HG02943 (cell line): ENCODE measurements around the gene LHFPL3.
"Not testable (repeated sequence)": the region's sequence is repeated elsewhere in the genome, so short reads cannot be mapped to it uniquely, and the experiment has no call there.

Experiments used
- ATAC-seq: cut with Tn5 transposase; IDR thresholded peaks from one replicate; pipeline ENCODE4 v1.9.1; 2021; ENCODE audit warnings: mild to moderate bottlenecking, low read depth, moderate library complexity; ENCODE audit not compliant: unreplicated experiment

The LHFPL3 gene

DNA sequence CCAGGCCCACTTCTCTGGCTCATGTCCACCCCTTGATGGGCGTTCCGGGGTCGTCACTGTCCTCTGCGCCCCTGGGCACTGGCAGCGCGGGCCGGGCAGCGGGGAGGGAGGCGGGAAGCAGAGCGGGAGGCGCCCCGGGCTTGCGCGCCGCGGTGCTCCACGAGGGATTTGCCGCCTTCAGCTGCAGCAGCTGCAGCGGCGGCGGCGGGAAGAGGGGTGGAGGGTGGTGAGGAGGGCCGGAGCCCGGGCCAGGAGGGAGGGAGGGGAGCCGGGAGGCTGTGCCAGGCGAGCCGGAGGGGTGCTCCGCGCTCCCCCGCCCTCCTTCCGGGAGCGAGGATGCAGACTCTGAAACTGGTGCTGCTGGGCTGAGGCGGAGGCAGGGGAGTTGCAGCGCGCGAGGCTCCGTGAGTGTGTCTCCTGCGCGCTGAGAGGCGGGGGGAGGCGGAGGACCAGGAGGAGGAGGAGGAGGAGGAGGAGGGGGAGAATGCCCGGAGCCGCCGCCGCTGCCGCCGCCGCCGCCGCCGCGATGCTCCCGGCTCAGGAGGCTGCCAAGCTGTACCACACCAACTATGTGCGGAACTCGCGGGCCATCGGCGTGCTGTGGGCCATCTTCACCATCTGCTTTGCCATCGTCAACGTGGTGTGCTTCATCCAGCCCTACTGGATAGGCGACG, at the start of gene LHFPL3:
Gene LHFPL3, plus strand, starts transcription at position 308 of the 674 bp plus-strand sequence.
- ATAC-seq: no peak

DNA sequence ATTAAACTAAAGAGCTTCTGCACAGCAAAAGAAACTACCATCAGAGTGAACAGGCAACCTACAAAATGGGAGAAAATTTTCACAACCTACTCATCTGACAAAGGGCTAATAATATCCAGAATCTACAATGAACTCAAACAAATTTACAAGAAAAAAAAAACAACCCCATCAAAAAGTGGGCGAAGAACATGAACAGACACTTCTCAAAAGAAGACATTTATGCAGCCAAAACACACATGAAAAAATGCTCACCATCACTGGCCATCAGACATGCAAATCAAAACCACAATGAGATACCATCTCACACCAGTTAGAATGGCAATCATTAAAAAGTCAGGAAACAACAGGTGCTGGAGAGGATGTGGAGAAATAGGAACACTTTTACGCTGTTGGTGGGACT, 46.7 kb upstream of the LHFPL3 start:
- ATAC-seq: not testable (repeated sequence)

DNA sequence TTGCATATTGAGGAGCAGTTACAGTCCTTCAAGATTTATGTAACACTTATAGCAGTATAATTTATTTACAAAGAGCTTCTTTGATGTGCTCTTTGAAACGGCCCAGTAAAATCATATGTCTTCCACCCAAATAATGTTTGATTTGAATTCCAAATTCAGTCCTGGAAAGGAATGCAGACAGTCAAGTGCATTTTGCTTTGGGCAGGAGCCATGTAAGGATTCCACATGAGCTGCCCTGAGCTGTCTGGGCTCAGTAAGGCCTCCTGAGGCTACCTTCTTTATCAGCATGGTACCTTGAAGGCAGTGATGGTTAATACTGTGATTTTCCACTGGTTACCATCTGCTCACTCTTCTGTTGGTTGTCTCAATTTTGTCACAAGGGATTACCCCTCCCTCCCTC, 41.6 kb upstream of the LHFPL3 start:
- ATAC-seq: no peak

DNA sequence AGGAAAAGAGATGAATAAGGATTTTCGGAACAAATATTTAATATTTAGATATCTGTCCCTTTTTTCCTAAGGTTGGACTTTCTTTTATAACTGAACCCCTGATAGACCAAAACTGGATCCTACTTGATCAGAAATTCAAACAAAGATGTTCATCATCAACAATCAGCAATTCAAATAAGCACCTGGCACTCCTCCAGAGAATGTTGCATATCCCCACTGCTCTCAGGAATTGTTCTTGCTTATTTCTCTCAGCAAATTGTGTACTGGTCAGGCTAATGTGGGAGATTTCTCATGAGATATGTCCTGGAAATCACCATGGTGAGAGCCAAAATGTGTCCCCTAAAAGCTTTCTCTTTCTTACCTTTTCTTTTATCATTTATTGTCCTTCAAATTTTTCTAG, 40.3 kb upstream of the LHFPL3 start:
- no peak for ATAC-seq

DNA sequence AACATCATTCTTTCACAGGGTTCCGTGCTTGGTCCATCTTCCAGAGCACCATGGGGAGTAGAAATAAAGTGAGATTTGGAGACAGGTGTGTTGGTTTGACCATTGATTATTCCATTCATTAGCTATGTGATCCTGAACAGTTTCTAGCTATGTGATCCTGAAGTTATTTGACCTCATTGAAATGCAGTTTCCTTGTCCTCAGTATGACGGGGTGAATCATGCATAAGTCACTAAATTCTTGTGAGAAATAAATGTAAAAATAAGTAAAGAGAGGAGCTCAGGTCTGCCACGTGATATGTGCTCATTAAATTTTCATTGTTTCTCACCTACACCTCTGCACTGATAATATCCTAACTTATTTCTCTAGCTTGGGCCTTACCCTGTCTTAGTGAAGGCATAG, 34.1 kb upstream of the LHFPL3 start:
- no peak for ATAC-seq

DNA sequence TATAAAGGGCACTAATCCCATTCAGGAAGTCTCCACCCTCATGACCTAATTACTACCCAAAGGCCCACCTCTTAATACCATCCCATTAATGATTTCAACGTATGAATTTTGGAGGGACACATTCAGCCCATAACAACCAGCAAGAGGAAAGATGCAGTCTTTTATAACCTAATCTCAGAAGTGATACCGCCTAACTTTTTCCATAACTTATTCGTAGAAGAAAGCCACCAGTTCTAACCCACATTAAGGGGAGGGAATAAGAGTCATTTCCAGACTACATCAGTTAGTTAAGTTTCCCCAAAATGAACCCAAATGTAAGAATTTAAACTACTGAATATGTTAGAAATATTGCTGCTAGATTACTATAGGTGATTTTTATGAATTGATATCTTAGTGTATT, 32.1 kb upstream of the LHFPL3 start:
- no peak for ATAC-seq

DNA sequence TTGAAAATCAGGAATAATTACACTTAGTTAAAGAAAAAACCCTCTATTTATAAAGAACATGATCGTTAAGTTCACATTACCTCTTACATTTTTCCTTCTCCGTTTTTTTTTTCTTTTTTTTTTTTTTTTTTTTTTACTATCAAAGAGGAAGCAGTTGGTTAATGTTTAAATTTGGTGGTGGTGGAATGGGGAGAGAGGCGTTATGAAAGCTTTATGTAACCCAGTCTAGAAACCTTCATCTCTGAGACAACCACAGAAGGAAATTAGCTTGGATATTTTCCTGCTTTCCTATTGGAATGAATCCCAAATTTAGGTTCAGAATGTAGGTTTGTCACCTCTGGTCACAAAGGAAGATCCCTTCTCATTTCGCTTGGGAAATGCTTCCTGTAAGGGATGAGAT, 31.5 kb upstream of the LHFPL3 start:
- no peak for ATAC-seq

DNA sequence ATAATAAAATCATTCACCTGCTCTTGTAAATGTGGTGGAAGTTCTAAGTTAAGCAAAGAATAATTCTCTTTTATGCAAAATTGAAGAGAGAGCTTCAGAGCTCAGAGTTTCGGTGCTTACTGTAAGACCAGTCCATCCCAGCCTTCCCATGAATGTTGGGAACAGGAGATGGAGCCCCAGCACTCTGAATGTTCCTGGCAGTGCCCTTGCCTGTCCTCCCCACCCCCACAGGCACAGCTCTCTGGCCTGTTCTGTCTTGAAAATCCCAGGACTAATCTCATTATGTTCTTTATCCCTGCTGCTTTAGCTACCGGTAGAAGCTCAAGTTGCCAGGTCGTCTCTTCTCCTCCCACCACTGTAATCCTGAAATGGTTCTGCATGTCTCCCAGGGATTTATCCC, 29.1 kb upstream of the LHFPL3 start:
- no peak for ATAC-seq

DNA sequence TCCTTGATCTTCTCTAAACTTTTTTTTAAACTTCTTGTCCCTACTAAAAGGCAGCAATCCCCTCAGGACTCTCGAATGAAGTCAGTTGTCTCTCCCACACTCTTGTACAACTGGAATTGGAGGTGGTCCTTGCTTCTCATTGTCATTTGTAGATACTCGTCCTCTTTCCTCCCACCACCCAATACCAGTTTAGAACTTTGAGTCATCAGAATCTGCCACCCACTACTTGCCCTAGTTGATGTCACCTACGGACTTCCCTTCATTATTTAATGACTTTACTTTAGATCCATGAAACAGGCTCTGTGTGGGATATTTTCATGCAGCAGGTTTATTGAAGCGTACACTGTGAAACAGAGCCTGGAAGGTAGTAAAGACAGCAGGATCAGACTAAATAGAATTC, 28.6 kb upstream of the LHFPL3 start:
- no peak for ATAC-seq

DNA sequence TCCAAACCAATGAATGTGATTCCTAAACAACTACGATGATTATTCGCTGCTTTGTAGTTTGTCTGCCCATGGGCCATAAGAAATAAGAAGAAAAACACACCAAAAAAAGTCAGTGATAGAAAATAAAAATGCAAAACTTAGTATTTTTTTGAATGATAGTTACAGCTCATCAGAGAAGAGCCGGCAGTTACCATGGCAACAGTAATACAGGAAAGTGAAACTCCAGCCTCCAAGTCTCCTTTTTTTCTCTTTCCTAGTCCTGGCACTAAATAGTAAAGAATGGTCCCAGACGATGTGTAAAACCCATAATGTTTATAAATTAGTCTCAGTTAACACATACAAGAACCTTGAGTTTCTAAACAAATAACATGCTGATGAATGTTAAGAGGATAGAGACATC, 21.6 kb upstream of the LHFPL3 start:
- ATAC-seq: no peak

DNA sequence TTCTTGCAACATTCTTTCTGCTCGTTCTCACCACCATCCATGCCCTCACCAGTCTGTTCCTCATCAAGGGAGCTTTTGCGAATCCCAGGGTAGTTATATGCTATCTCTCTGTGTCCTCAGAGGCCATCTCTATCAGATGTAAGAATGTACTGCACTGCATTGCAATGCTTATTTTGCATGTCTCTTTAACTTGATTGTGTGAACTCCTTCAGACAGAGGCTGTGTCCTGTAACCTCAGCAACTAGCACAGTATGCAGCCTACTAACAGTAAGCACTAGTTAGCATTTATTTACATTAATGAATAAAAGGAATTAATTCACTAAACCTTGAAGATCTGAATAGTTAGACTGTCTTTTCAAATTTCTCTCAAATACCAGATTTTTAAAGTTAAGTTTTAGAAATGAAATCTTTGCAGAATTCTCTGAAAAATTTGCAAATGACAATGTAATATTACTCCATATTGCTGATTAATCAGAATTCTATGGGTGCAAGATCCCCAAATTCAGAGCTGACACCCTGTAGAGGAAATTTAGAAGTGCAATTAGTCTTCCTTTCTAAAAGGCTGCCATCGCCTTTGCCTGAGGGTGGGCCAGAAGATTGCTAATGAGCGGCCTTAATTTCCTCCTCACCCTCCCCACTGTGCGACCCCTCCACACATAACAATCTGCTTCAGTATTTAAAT, 10.3 kb upstream of the LHFPL3 start:
- no peak for ATAC-seq

DNA sequence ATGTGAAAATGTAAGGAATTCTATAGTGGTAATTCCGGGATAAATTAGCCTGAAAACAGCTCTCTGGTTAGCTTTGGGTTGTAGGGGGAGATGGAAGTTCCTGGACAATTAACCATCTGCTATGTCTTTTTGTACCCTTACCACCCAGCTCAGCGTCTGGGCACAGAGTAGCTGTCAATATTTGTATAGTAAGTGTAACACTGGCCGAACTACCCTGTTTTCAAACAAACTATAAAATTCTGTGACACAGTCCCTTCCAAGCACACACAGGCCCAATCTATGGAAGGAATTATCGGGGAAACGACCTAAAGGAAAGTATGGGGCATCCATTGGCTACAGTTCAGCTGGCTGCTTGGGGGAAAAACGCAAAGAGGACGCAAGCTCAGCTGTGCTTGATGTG, 869 bp upstream of the LHFPL3 start:
- no peak for ATAC-seq

DNA sequence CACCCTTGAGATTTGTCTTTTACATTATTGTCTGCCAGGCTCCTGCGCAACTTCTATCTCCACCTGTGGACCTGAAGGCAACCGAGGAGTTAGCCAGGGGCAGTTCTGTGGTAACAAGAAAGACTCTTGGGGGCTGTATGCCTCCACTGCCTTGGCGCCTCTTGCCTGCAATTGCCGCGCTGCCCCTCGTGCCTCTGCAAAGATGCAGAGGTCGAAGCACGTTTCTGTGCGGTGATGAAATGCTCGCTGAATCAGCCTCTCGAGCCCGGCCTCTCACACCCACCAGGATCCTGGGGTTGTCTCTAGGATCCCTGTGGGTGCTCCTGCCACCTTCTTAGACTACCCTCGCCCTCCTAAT, 486 bp upstream of the LHFPL3 start:
- no peak for ATAC-seq

DNA sequence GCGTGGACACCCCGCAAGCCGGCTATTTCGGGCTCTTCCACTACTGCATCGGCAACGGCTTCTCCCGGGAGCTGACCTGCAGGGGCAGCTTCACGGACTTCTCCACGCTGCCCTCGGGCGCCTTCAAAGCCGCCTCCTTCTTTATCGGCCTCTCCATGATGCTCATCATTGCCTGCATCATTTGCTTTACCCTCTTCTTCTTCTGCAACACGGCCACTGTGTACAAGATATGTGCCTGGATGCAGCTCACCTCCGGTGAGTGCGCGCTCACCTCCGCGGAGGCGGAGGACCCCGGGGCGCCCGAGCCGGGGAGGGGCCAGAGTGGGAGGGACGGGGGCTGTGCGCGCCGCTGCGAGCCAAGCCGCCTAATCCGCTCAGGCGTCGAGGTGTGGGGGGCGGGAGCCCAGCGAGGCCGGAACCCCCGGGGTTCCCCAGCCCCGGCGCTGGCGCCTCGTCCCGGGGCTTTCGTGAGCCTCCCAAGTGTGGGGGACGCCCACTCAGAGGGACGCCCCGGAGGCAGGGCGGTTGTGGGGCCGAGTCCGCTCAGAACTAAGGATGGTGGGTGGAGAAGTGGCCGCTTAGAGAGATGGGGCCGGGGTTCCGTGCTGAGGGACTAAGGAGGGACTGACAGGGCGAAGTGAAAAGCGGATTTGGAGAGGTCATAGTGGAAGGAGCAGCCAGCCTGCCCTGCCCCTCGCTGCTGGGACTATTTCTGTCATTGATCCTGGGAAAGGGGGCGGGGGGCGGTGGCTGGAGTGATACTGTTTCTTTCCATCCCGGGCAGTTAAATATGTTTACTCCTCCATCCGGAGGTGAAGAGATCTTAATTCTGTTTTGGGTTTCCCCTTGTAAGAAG, 795 bp downstream of the LHFPL3 start:
- no peak for ATAC-seq

DNA sequence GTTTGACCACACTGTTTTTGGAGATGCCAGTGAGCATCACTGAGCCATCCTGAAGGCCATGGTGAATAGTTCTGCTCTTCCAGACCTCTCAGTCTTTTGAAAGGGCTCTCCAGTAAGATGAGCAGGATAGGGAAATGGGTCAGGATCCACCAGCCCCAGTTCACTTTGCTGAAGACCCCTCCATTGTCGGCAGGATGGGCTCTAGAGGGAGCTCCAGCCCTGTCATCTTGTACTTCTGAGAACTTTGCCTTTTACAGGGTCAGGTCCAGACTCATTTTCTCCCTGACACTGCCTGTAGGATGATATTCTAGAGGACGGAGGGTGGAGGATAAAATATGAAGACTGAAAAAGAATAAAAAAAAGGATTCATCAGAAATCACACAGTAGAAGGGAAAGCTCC, 13.1 kb downstream of the LHFPL3 start:
- ATAC-seq: no peak

DNA sequence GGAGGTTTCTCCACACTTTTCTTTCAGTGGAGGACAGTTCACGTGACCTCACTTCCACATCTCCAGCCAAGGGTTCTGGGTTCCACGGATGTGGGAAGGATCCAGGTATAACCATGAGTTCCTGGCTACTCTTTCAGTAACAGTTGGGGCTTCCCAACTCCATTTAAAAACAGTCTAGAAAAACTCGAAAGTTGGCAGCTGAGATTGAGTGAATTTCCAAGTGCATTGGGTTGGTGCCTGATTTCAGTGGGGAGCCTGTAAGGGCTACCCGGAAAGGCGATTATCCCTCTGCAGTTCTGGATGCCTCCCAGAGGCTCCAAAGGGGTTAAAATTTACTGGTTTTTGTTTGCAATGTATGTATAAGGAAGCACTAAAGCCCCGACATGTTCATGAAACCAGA, 24.3 kb downstream of the LHFPL3 start:
- ATAC-seq: no peak

DNA sequence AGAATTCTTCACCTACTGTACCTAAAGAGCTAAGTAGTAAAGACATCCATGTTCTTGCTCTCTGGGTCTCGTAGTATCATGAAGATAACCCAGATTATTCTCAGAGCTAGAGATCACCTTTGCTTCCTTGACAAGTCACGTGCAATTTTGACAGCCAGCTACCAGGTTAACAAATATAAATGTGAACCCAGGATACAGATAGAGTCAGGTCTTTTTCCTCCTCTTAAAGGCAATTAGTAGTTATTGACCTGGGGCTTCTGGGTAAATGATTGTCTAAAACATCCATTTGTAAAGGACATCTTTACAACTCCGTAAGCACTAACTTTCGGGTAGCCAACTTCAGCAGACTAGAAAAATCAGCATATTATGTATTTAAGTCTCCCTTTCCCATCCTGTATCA, 28.8 kb downstream of the LHFPL3 start:
- ATAC-seq: no peak

DNA sequence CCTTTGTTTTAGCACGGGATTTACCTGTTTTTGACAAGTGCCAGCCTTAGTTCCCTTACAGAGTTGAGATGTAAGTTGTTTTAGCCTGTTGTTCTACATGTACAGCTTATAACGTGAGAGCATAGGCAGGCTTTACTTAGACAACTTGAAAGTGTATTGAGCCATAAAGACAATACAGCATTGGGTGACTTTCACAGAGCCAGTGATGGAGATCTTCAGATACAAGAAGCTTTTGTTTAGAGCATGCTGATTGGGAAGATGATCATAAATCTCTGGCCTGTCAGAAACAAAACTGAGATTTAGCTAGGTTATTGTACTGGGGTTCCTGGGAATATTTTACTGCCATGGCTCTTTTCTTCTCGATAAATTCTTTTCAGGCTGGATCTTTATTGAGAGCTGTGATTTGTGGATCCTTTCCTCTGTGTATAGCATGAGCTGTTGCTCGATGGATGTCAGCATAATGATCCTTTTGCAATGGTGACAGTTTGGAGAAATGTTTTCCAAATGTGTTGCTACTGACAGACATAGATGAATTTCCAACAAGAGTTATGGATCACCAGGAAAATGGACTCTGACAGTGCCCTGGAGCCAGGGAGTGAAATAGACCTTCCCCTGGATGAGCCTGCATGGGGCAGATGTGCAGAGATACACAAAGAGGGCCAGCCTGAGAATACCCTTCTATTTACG, 30.2 kb downstream of the LHFPL3 start:
- no peak for ATAC-seq

DNA sequence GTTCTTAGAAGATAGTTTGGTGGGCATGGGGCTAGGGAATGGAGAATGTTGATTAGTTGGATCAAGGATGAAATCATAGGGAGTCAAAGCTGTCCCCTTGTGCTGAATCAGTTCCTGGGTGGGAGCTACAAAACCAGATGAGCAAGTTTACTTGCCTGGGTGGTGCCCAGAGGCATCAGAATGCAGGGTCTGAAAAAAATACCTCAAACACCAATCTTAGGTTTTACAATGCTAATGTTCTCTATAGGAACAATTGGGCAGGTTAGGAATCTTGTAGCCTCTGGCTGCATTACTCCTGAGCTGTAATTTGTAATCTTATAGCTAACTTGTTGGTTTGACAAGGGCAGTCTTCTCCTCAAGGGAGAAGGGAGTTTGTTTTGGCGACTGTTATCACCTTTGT, 34.4 kb downstream of the LHFPL3 start:
- no peak for ATAC-seq

DNA sequence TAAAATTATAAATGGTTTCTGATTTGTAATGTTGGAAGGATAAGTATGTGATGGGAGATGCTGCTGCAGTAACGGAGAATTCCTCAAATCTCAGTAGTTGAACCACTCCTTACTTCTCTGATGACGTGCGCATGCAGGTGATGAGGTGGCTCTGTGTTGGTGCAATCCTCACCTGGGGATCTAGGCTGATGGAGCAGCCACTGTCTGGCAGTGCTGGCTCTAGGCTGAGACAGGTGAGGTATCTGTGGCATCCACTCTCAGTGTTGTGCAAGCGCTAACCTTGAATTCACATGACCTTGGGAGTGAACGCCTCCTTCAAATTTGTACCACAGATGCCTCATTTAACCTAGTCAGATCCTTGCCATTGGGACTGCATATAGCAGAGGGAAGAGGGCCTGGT, 35.0 kb downstream of the LHFPL3 start:
- no peak for ATAC-seq

DNA sequence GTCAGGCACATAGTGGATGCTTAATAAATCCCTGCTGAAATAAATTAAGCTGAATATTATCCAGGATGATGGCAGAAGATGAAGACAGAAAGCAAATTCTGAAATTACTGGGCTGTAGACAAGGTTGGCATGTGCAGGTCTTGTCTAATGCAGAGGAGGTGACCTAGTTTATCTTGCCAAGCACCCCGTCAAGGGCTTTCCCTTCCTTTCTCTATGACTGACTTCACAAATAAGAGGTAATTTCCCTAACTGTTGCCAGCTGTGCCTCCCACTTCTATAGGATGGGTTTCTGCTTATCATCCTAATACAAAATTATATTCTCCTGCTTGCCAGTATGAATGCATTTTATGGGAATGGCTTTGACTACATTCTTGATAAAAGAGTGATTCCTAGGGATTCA, 38.0 kb downstream of the LHFPL3 start:
- no peak for ATAC-seq
